AG08396 (cell line): ENCODE data around the gene UGT1A9.
"Not testable (repeated sequence)": the region's sequence is repeated elsewhere in the genome, so short reads cannot be mapped to it uniquely, and the experiment has no call there.

Experiments used
- DNase-seq: peaks from one replicate; pipeline ENCODE4 v3.0.0; 2012; ENCODE audit warnings: low spot score, mixed read lengths

The UGT1A9 gene

GRCh38 chr2:233671290-233672161 lies at the start of gene UGT1A9:
UGT1A9 (plus strand) TSS chr2:233671898; CDS start chr2:233671935, 37 bp downstream.
- DNase-seq = no peak

- no peak for DNase-seq
These were observed 44.2 kb upstream of the UGT1A9 start for GRCh38 chr2:233627331-233628025.

- not testable (repeated sequence) for DNase-seq
These were observed 35.4 kb upstream of the UGT1A9 start, which contains the start of gene UGT1A10 for GRCh38 chr2:233636306-233636705. UGT1A10 (plus strand) TSS chr2:233636448; CDS start chr2:233636523, 75 bp downstream.

GRCh38 chr2:233638836-233639235 lies 32.9 kb upstream of the UGT1A9 start:
- no peak for DNase-seq

GRCh38 chr2:233639860-233640259 lies 31.8 kb upstream of the UGT1A9 start:
- DNase-seq = no peak

- DNase-seq = no peak
These were observed 28.6 kb upstream of the UGT1A9 start for GRCh38 chr2:233643128-233643527.

GRCh38 chr2:233646033-233646432 lies 25.7 kb upstream of the UGT1A9 start:
- not testable (repeated sequence) for DNase-seq

- DNase-seq = no peak
These were observed 20.7 kb upstream of the UGT1A9 start for GRCh38 chr2:233650981-233651380.

GRCh38 chr2:233651430-233651829 lies 20.3 kb upstream of the UGT1A9 start:
- no peak for DNase-seq

- DNase-seq = no peak
These were observed 17.2 kb upstream of the UGT1A9 start for GRCh38 chr2:233654501-233654900.

GRCh38 chr2:233655043-233655442 lies 16.7 kb upstream of the UGT1A9 start:
- no peak for DNase-seq

GRCh38 chr2:233655943-233656342 lies 15.8 kb upstream of the UGT1A9 start:
- not testable (repeated sequence) for DNase-seq

- DNase-seq = no peak
These were observed 15.3 kb upstream of the UGT1A9 start for GRCh38 chr2:233656443-233656842.

- no peak for DNase-seq
These were observed 13.1 kb upstream of the UGT1A9 start for GRCh38 chr2:233658610-233659009.

GRCh38 chr2:233663911-233664310 lies 7.8 kb upstream of the UGT1A9 start:
- DNase-seq = no peak

- DNase-seq = no peak
These were observed 3.0 kb upstream of the UGT1A9 start for GRCh38 chr2:233668605-233669260.

GRCh38 chr2:233672886-233673285 lies 1.2 kb downstream of the UGT1A9 start:
- no peak for DNase-seq

- DNase-seq = no peak
These were observed 2.2 kb downstream of the UGT1A9 start for GRCh38 chr2:233673896-233674295.

- DNase-seq = no peak
These were observed 2.6 kb downstream of the UGT1A9 start for GRCh38 chr2:233674314-233674713.

- DNase-seq = no peak
These were observed 3.3 kb downstream of the UGT1A9 start for GRCh38 chr2:233674995-233675394.

GRCh38 chr2:233676046-233676445 lies 4.3 kb downstream of the UGT1A9 start:
- DNase-seq = no peak

- DNase-seq = no peak
These were observed 7.5 kb downstream of the UGT1A9 start for GRCh38 chr2:233679196-233679595.
